GM23338 (cell line): ENCODE results near the gene B3GALNT1. TPM values are rescaled to one million over a fixed set of nuclear protein-coding genes. Genes with fewer than 3 reads are reported as not detected.

Experiments
- ATAC-seq: fragments of 200-7000 bp; cut with Tn5 transposase; 3 replicates; pipeline ENCODE4 v1.9.1; 2020
- DNase-seq: peaks from one replicate; pipeline ENCODE4 v3.0.0-alpha.2; 2015; ENCODE audit warnings: low spot score
- H2AFZ ChIP-seq: fragments of 200-600 bp; sonication (generic); 2 replicates; pipeline ENCODE4 v1.8.0; 2016; ENCODE audit warnings: antibody characterized with exemption, mild to moderate bottlenecking, moderate library complexity
- H3F3A ChIP-seq: fragments of 200-600 bp; sonication (generic); replicated peaks from 2 replicates; pipeline ENCODE4 v1.8.0; 2017; ENCODE audit warnings: antibody characterized with exemption, mixed run types, low read depth
- H3K27ac ChIP-seq: fragments of 200-600 bp; sonication (generic); 2 replicates; pipeline ENCODE4 v1.6.1; 2016; ENCODE audit warnings: low read depth
- H3K27me3 ChIP-seq: fragments of 200-600 bp; sonication (generic); 2 replicates; pipeline ENCODE4 v1.8.0; 2016; ENCODE audit warnings: mild to moderate bottlenecking, mixed run types, moderate library complexity; ENCODE audit not compliant: insufficient read depth
- H3K36me3 ChIP-seq: fragments of 200-600 bp; sonication (generic); 2 replicates; pipeline ENCODE4 v1.8.0; 2016; ENCODE audit warnings: mild to moderate bottlenecking; ENCODE audit not compliant: insufficient read depth
- H3K4me1 ChIP-seq: fragments of 200-600 bp; sonication (generic); 2 replicates; pipeline ENCODE4 v1.8.0; 2016; ENCODE audit warnings: mild to moderate bottlenecking, moderate library complexity; ENCODE audit not compliant: insufficient read depth
- H3K4me2 ChIP-seq: fragments of 200-600 bp; sonication (generic); 2 replicates; pipeline ENCODE4 v1.7.1; 2017; ENCODE audit warnings: mixed run types
- H3K4me3 ChIP-seq: fragments of 200-600 bp; sonication (generic); 2 replicates; pipeline ENCODE4 v1.6.1; 2016; ENCODE audit warnings: mixed run types
- H3K79me2 ChIP-seq: fragments of 200-600 bp; sonication (generic); replicated peaks from 2 replicates; pipeline ENCODE4 v1.8.0; 2017; ENCODE audit warnings: mild to moderate bottlenecking; ENCODE audit not compliant: insufficient read depth
- H3K9me2 ChIP-seq: fragments of 200-600 bp; sonication (generic); 2 replicates; pipeline ENCODE4 v1.8.0; 2017; ENCODE audit not compliant: insufficient read depth
- H4K20me1 ChIP-seq: fragments of 200-600 bp; sonication (generic); replicated peaks from 2 replicates; pipeline ENCODE4 v1.8.0; 2017; ENCODE audit warnings: mild to moderate bottlenecking; ENCODE audit not compliant: insufficient read depth
- H3K27ac Mint-ChIP-seq: 2 replicates; pipeline ENCODE4 v1.8.0; 2020; ENCODE audit warnings: inconsistent platforms, mild to moderate bottlenecking, moderate library complexity, mixed read lengths
- H3K27me3 Mint-ChIP-seq: 3 replicates; pipeline ENCODE4 v1.8.0; 2022; ENCODE audit warnings: low read depth, mild to moderate bottlenecking, moderate library complexity, mixed read lengths, inconsistent platforms; ENCODE audit not compliant: insufficient read depth, poor library complexity
- H3K36me3 Mint-ChIP-seq: 3 replicates; pipeline ENCODE4 v1.8.0; 2021; ENCODE audit warnings: low read depth, mild to moderate bottlenecking, inconsistent platforms, moderate library complexity, mixed read lengths
- H3K4me1 Mint-ChIP-seq: 3 replicates; pipeline ENCODE4 v1.8.0; 2020; ENCODE audit warnings: mild to moderate bottlenecking, inconsistent platforms, mixed read lengths
- H3K4me3 Mint-ChIP-seq: 3 replicates; pipeline ENCODE4 v1.8.0; 2021; ENCODE audit warnings: moderate library complexity, mild to moderate bottlenecking, inconsistent platforms, mixed read lengths
- H3K9me3 Mint-ChIP-seq: 3 replicates; pipeline ENCODE4 v1.8.0; 2020; ENCODE audit warnings: moderate library complexity, mild to moderate bottlenecking, inconsistent platforms, mixed read lengths
- CREB1 ChIP-seq: fragments of 250-450 bp; sonication (Bioruptor Pico); IDR thresholded peaks from 2 replicates; pipeline ENCODE4 v1.5.0; 2020; ENCODE audit warnings: low read depth, mild to moderate bottlenecking, moderate library complexity
- CTCF ChIP-seq, 2 experiments: fragments of 200-600 bp in 1 of 2; sonication (generic) in 1 of 2; conservative IDR thresholded peaks; 2 replicates each; pipeline versions ENCODE4 v1.5.1 to v1.6.1; 2016 to 2017; ENCODE audit warnings: antibody characterized with exemption in 2 of 2, low read depth in 2 of 2, mild to moderate bottlenecking in 2 of 2, moderate library complexity in 1 of 2
- EZH2 ChIP-seq: fragments of 200-600 bp; sonication (generic); IDR thresholded peaks from one replicate; pipeline ENCODE4 v1.8.0; 2017; ENCODE audit warnings: antibody characterized with exemption, mild to moderate bottlenecking, low read depth; ENCODE audit not compliant: unreplicated experiment
- EZH2phosphoT487 ChIP-seq: fragments of 200-600 bp; sonication (generic); IDR thresholded peaks from one replicate; pipeline ENCODE4 v1.8.1; 2018; ENCODE audit warnings: antibody characterized with exemption; ENCODE audit not compliant: unreplicated experiment
- JUNB ChIP-seq: IDR thresholded peaks from one replicate; pipeline ENCODE4 v1.6.1; 2016; ENCODE audit warnings: antibody characterized with exemption; ENCODE audit not compliant: unreplicated experiment
- NANOG ChIP-seq: IDR thresholded peaks from 2 replicates; pipeline ENCODE4 v1.6.1; 2016; ENCODE audit warnings: antibody characterized with exemption, borderline replicate concordance
- POLR2AphosphoS5 ChIP-seq: IDR thresholded peaks from 2 replicates; pipeline ENCODE4 v1.6.1; 2016; ENCODE audit warnings: antibody characterized with exemption, low read depth
- REST ChIP-seq: IDR thresholded peaks from one replicate; pipeline ENCODE4 v1.6.1; 2018; ENCODE audit warnings: antibody characterized with exemption; ENCODE audit not compliant: unreplicated experiment
- STAT1 ChIP-seq: IDR thresholded peaks from one replicate; pipeline ENCODE4 v1.6.1; 2016; ENCODE audit warnings: antibody characterized with exemption; ENCODE audit not compliant: unreplicated experiment
- ZNF114 ChIP-seq: fragments of 250-450 bp; sonication (Bioruptor Pico); IDR thresholded peaks from 2 replicates; pipeline ENCODE4 v1.5.0; 2020; ENCODE audit warnings: mild to moderate bottlenecking, moderate library complexity
- ZNF331 ChIP-seq: fragments of 250-450 bp; sonication (Bioruptor Pico); IDR thresholded peaks from 2 replicates; pipeline ENCODE4 v1.5.0; 2020; ENCODE audit warnings: low read depth, mild to moderate bottlenecking, moderate library complexity
- polyA plus RNA-seq: library from polyadenylated mRNA; unstranded; fragments of >200 nt; fragmentation: Nextera tagmentation; extraction: Ambion mirVana; gene quantifications from 2 replicates; pipeline ENCODE4 v1.2.1, GENCODE V29; 2016
- total RNA-seq: library from RNA; depleted of rRNA; stranded (reverse); fragments of >200 nt; shearing (Covaris generic); gene quantifications from 2 replicates; pipeline ENCODE4 v1.2.3, GENCODE V29; 2014
- TF ChIP-seq, protein P1 (sequence below): fragments of 250-450 bp; sonication (Bioruptor Pico); IDR thresholded peaks from 2 replicates; pipeline ENCODE4 v1.5.0; 2020; ENCODE audit warnings: mild to moderate bottlenecking, moderate library complexity
- TF ChIP-seq, protein P2 (sequence below): IDR thresholded peaks from 2 replicates; pipeline ENCODE4 v1.6.1; 2016; ENCODE audit warnings: antibody characterized with exemption

Gene B3GALNT1
- total and polyA plus RNA-seq, 2 experiments from 2014 or later: 3.3 to 5.9 TPM

DNA sequence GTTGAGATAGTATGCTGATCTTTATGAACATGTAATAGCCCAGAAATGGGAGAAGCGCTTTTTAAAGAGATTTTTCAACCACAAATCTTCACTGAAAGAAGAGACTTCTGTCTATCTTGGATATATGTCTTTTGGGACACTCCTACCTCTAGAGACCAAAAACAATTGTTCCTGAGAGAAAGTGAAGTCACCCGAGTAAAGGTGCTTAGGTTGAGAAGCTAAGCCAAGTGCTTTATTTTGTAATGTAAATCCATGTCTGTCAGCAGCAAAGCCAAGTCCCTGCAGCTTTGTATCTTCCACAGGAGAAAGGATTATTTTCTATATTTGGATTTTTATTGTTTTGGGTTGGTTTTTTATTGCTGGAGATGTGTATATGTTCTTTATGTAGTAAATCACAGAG is 32.1 kb upstream of the B3GALNT1 start:
- H3K9me3 Mint-ChIP-seq: peaks cover 4% of the 10 kb centered on the region; the same call in 2 of the 3 replicates
- H4K20me1 ChIP-seq: no peaks in the 10 kb centered on the region
- no peaks in the 10 kb centered on the region for H3F3A ChIP-seq
- H3K79me2 ChIP-seq: no peaks in the 10 kb centered on the region
- no peak overlapping the region for H3K4me3 Mint-ChIP-seq
- H3K9me2 ChIP-seq: peaks cover 7% of the 10 kb centered on the region; the same call in 1 of the 2 replicates
- H3K27me3 Mint-ChIP-seq: no peaks in the 10 kb centered on the region
- no peaks in the 10 kb centered on the region for H3K27me3 ChIP-seq
- ATAC-seq (peak; percentile 50; the same call in 2 of the 3 replicates), DNase-seq (peak; percentile 26)
- 0 out of 2 replicates have a peak, but pooled peaks cover 9% of the 10 kb centered on the region for H3K4me1 ChIP-seq
- H2AFZ ChIP-seq: no peak overlapping the region
- no peak overlapping the region; the same call in 1 of the 2 replicates for H3K4me2 ChIP-seq
- H3K4me1 Mint-ChIP-seq: peaks cover 11% of the 10 kb centered on the region; the same call in 2 of the 3 replicates
- no peaks in the 10 kb centered on the region for H3K36me3 Mint-ChIP-seq
- H3K27ac Mint-ChIP-seq: no peak overlapping the region
- TF ChIP-seq, protein P1, sequence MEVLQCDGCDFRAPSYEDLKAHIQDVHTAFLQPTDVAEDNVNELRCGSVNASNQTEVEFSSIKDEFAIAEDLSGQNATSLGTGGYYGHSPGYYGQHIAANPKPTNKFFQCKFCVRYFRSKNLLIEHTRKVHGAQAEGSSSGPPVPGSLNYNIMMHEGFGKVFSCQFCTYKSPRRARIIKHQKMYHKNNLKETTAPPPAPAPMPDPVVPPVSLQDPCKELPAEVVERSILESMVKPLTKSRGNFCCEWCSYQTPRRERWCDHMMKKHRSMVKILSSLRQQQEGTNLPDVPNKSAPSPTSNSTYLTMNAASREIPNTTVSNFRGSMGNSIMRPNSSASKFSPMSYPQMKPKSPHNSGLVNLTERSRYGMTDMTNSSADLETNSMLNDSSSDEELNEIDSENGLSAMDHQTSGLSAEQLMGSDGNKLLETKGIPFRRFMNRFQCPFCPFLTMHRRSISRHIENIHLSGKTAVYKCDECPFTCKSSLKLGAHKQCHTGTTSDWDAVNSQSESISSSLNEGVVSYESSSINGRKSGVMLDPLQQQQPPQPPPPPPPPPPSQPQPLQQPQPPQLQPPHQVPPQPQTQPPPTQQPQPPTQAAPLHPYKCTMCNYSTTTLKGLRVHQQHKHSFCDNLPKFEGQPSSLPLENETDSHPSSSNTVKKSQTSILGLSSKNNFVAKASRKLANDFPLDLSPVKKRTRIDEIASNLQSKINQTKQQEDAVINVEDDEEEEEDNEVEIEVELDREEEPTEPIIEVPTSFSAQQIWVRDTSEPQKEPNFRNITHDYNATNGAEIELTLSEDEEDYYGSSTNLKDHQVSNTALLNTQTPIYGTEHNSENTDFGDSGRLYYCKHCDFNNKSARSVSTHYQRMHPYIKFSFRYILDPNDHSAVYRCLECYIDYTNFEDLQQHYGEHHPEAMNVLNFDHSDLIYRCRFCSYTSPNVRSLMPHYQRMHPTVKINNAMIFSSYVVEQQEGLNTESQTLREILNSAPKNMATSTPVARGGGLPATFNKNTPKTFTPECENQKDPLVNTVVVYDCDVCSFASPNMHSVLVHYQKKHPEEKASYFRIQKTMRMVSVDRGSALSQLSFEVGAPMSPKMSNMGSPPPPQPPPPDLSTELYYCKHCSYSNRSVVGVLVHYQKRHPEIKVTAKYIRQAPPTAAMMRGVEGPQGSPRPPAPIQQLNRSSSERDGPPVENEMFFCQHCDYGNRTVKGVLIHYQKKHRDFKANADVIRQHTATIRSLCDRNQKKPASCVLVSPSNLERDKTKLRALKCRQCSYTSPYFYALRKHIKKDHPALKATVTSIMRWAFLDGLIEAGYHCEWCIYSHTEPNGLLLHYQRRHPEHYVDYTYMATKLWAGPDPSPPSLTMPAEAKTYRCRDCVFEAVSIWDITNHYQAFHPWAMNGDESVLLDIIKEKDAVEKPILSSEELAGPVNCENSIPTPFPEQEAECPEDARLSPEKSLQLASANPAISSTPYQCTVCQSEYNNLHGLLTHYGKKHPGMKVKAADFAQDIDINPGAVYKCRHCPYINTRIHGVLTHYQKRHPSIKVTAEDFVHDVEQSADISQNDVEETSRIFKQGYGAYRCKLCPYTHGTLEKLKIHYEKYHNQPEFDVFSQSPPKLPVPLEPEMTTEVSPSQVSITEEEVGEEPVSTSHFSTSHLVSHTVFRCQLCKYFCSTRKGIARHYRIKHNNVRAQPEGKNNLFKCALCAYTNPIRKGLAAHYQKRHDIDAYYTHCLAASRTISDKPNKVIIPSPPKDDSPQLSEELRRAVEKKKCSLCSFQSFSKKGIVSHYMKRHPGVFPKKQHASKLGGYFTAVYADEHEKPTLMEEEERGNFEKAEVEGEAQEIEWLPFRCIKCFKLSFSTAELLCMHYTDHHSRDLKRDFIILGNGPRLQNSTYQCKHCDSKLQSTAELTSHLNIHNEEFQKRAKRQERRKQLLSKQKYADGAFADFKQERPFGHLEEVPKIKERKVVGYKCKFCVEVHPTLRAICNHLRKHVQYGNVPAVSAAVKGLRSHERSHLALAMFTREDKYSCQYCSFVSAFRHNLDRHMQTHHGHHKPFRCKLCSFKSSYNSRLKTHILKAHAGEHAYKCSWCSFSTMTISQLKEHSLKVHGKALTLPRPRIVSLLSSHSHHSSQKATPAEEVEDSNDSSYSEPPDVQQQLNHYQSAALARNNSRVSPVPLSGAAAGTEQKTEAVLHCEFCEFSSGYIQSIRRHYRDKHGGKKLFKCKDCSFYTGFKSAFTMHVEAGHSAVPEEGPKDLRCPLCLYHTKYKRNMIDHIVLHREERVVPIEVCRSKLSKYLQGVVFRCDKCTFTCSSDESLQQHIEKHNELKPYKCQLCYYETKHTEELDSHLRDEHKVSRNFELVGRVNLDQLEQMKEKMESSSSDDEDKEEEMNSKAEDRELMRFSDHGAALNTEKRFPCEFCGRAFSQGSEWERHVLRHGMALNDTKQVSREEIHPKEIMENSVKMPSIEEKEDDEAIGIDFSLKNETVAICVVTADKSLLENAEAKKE (CRISPR knock-in tag): no peak
- TF ChIP-seq JUNB: no peak
- no peak for TF ChIP-seq ZNF114 (CRISPR knock-in tag)
- no peak for TF ChIP-seq EZH2
- no peak for TF ChIP-seq STAT1
- TF ChIP-seq EZH2phosphoT487: no peak
- no peak for TF ChIP-seq ZNF331 (CRISPR knock-in tag)
- no peak for TF ChIP-seq REST
- no peak for TF ChIP-seq POLR2AphosphoS5
- TF ChIP-seq NANOG: no peak
- TF ChIP-seq, protein P2, sequence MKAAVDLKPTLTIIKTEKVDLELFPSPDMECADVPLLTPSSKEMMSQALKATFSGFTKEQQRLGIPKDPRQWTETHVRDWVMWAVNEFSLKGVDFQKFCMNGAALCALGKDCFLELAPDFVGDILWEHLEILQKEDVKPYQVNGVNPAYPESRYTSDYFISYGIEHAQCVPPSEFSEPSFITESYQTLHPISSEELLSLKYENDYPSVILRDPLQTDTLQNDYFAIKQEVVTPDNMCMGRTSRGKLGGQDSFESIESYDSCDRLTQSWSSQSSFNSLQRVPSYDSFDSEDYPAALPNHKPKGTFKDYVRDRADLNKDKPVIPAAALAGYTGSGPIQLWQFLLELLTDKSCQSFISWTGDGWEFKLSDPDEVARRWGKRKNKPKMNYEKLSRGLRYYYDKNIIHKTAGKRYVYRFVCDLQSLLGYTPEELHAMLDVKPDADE: no peak
- TF ChIP-seq CTCF (conservative IDR thresholded peaks at IDR 0.05; ENCODE audit: low read depth in 2 of 2): no peak
- no peak for TF ChIP-seq CREB1 (CRISPR knock-in tag)
- no peak overlapping the region for H3K27ac ChIP-seq
- no peaks in the 10 kb centered on the region for H3K36me3 ChIP-seq
- no peak overlapping the region for H3K4me3 ChIP-seq
